ENCODE results near the gene PDZD7.

PDZD7 gene

DNA sequence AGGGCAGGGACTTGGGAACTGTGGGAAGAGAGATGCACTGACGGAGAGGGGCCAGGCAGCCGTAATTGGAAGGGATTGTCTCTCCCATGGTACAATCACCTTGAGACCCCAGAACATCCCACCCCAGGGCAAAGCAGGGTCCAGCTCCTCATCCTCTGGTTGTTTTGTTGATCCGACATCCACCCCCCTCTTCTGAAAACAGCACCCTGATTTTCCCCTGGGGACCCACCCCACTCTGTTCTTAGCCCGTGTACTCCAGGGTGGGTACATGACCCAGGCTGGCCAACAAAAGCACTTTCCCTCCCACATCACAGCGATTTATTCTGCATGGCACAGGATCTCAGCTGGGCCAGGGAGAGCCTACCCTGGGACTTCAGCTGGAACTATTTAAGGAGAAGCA, 14.1 kb downstream of the PDZD7 start:
- no peak for DNase-seq

DNA sequence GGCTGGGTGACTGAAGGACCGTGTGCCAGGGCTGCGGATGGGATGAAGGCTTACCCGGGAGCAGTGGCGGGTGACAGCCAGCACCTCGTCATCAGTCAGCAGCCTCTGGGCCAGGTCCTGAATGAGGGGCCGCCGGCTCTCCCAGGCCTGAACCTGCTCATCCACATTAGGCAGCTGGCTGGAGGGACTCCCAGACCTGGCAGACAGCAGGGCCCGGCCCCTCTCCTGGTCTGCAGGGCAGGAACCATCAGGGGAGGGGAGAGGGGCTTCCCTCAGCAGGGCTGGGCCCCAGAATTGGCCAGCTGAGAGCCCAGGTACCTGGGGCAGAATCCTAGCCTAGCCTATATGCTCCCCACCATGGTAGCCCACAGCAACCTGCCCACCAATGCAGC, 15.4 kb downstream of the PDZD7 start:
- DNase-seq, result no peak

DNA sequence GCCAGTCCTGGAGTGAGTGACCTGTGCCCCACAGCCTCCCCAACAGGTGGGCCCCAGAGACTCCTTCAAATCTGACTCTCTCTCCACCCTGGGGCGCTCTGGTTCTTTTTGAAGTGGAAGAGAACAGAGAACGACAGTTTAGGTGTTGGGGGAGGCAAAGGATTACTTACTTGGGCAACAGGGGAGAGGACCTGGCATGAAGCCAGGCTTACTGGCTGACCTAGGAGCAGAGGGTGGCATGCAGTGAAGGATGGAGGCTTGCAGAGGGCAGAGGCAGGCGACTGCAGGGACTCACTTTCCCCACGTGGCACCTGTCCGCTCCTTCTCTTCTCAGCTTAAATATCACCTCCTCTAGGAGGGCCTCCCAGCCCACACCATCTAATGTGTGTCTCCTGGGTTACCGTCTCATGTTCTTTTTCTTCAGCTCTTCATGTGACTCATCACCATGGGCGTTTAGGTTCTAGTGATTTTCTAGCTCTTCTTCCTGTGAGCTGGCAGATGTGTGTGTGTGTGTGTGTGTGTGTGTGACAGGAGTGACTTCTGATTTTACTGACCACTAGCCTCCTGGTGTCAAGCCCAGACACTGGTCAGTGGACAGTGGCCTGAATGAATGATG, 15.9 kb downstream of the PDZD7 start:
- no peak for DNase-seq

- peak; percentile 87 for DNase-seq
Observed at GRCh38 chr10:101014230-101014884, 16.6 kb downstream of the PDZD7 start.

- no peak for DNase-seq
Observed at GRCh38 chr10:101013365-101013825, 17.5 kb downstream of the PDZD7 start.

GRCh38 chr10:101012525-101013364, 18.2 kb downstream of the PDZD7 start:
- DNase-seq, result peak; percentile 91

DNA sequence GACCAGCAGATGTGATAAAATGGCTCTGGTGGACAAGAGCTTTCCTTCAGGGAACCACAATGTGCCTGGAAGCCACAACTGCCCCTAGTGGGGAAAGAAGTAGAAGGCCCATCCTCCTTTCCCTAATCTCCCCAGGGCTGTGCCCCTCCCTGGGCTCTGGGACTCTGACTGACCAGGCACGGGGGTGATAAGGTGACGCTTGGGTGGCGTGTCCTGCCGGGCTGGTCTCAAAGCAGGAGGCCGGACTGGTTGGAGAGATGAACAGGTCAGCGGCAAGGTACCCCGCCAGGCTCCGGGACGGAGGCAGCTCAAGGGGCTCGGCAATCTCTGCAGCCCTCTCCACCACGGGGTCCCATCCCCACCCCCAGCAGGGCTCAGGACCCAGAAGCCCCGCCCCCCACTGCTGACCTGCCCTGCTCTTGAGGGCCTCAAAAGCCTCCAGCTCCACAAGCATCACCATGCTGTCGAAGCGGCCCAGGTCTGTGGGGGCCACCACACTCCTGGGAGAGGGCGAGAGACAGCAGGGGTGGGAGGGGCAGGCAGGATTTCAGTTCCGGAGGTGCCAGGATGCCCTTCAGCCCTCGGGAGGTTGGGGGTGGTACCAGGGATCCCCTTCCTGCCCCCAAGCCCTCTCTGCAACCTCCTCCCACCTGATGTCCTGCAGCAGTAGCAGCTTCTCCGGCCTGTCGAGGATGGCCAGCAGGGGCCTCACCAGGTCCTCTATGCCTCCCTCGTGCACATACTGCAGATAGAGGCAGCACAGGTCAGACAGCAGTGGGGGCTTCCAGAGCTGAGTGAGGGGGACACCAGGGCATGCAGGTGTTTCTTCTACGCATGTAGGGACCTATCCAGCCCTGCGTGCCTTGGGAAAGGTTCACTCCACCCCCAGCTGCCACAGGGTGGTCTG, 19.2 kb downstream of the PDZD7 start:
- peak; percentile 71 for DNase-seq

- DNase-seq, result no peak
Observed at GRCh38 chr10:101010329-101010728, 20.6 kb downstream of the PDZD7 start.

DNA sequence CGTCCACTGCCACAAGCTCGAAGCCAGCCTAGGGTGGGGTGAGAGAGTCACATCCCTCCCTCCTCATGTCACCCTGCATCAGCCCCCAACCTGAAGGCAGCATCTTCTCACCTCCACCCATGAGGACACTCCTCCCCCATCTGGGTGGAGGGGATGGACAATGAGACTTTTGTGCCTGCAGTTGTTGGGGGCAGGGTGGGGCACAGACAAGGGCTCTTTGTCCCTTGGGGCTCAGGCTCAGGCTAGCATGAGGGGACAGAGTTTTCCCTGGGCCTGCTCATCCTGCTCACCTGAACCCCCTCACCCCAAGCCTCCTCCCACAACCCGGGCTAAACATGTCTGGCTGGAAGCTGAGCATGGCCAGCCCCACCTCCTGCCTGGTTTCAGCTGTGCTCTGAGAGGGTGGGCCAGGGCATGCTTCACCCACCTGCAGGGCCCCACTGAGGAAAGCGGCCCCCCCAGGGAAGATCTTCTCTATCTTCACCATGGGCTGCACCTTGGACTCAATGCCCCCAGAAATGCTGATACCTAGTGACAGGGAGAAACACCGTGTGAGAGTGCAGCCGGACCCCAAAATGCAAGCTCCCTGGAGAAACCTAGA, 22.0 kb downstream of the PDZD7 start:
- no peak for DNase-seq

- DNase-seq, result no peak
Observed at GRCh38 chr10:101007915-101008822, 22.8 kb downstream of the PDZD7 start.

- DNase-seq, result no peak
Observed at GRCh38 chr10:101007099-101007711, 23.7 kb downstream of the PDZD7 start.

DNA sequence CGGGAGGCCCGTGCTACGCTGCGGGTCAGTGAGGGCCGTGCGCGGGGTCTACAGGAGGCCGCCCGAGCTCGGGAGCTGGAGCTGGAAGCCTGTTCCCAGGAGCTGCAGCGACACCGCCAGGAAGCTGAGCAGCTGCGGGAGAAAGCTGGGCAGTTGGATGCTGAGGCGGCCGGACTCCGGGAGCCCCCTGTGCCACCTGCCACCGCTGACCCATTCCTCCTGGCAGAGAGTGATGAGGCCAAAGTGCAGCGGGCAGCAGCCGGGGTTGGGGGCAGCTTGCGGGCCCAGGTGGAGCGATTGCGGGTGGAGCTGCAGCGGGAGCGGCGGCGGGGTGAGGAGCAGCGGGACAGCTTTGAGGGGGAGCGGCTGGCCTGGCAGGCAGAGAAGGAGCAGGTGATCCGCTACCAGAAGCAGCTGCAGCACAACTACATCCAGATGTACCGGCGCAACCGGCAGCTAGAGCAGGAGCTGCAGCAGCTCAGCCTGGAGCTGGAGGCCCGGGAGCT, 24.3 kb downstream of the PDZD7 start:
- no peak for DNase-seq

GRCh38 chr10:101005869-101006567, 24.9 kb downstream of the PDZD7 start:
- no peak for DNase-seq

DNA sequence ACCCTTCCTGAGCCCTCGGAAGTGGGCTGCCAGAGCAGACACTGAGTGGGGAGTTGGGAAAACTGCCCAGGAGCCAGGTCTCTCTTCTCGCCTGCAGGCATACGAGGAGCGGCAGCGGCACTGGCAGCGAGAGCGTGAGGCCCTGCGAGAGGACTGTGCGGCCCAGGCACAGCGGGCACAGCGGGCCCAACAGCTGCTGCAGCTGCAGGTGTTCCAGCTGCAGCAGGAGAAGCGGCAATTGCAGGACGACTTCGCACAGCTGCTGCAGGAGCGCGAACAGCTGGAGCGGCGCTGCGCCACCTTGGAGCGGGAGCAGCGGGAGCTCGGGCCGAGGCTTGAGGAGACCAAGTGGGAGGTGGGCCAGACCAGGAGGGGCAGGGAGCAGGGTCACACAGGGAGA, 25.6 kb downstream of the PDZD7 start:
- DNase-seq, result no peak

- DNase-seq, result no peak
Observed at GRCh38 chr10:101003639-101004206, 27.2 kb downstream of the PDZD7 start.

- DNase-seq, result no peak
Observed at GRCh38 chr10:101002456-101002855, 28.5 kb downstream of the PDZD7 start.

GRCh38 chr10:101001659-101002035, 29.3 kb downstream of the PDZD7 start:
- DNase-seq, result no peak

- DNase-seq, result peak; percentile 87
Observed at GRCh38 chr10:101000915-101001658, 29.8 kb downstream of the PDZD7 start.
